NOMO-1 treated with dmso at 0.1 percent for 144 hours (cell line): ENCODE data around the gene SPP1.
"Not testable (repeated sequence)": the region's sequence is repeated elsewhere in the genome, so short reads cannot be mapped to it uniquely, and the experiment has no call there.

Experiments
- DNase-seq: peaks from one replicate; lab custom pipeline; 2025; ENCODE audit not compliant: unreplicated experiment; lab: John Stamatoyannopoulos, UW

The SPP1 gene

DNA sequence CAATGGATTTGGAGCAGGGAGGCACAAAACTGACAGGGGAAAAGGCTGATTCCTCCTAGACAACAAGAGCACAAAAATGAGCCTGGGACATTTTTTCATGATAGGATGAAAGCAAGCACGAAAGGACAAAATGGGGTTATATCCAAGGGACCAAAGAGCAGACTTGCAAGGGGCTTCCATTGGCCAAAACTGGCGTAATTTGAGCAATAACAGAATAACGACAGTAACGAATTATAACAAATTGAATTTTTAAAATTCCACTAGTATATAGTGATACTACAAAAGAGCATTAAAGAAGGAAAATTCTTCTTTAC, 10.3 kb downstream of the SPP1 start:
- DNase-seq: no peak

DNA sequence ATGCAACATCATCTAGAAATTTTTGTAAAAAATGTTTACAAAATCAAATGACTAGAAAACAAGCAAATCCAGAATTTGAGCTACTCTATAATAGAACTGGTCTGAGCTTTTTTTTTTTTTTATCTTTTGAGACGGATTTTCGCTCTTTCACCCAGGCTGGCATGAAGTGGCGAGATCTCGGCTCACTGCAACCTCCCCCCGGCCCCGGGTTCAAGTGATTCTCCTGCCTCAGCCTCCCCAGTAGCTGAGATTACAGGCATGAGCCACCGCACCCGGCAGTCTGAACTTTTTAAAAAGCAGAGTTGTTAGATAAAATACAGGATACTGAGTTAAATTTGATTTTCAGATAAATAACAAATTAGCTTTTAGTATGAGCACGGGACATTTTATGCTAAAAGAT, 11.0 kb downstream of the SPP1 start:
- DNase-seq: no peak

DNA sequence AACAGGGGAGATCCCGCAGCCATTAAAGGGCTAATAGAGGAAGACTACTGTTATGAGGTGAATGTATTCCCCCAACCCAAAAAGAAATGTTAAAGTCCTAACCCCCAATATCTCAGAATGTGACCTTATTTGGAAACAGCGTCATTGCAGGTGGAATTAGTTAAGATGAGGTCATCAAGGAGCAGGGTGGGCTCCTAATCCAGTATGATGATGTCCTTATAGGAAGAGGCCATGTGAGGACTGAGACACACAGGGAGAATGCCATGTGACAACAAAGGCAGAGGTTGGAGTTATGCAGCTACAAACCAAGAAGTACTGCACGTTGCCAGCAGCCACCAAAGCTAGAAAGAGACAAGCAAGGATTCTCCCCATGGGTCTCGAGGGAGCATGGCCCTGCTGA, 14.3 kb downstream of the SPP1 start:
- no peak for DNase-seq

DNA sequence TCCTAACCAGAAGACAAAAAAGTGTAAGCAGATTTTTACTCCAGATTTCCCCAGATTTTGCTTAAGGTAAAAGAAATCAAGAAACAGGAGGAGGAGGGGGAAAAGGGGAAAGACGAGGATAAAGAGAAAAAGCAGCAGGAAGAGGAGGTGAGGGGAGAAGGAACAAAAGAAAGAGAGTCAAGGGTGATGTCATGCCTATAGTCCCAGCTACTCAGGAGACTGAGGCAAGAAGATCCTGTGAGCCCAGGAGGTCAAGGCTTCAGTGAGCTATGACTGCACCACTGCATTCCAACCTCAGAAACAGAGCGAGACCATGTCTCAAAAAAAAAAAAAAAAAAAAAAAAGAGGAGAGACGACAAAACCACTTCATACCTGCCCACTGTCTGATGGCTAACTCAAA, 19.9 kb downstream of the SPP1 start:
- DNase-seq: no peak

DNA sequence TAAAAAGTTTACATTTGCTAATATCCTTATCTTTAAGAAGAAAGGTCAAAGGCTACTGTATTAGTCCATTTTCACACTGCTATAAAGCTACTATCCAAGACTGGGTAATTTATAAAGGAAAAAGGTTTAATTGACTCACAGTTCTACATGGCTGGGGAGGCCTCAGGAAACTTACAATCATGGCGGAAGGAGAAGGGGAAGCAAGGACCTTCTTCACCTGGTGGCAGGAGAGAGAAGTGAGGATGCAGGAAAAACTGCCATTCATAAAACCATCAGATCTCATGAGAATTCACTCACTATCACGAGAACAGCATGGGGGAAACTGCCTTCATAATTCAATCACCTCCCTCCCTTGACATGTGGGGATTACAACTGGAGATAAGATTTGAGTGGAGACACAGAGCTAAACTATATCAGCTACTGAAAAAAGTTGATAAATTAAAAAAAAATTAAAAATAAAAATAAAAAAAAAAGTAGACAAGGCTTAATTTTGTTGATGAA, 23.7 kb downstream of the SPP1 start:
- not testable (repeated sequence) for DNase-seq

DNA sequence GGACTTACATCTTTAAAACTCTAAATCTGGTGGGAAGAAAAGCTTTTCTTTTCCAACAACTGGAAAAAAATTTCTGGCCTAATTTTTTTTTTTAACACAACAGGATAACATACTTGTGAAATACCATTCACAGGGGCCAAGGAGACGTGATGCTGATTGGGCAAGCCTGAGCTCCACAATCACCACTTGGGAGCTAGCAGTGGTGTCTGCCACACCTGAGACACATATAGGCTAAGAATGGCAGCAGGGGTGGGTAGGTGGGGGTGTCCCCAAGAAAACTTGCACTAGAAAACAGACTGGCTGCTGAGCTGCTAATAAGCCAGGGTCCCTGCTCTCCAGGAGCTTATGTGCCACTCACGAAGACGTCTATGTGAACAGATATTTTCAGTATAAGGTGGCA, 26.4 kb downstream of the SPP1 start:
- no peak for DNase-seq

DNA sequence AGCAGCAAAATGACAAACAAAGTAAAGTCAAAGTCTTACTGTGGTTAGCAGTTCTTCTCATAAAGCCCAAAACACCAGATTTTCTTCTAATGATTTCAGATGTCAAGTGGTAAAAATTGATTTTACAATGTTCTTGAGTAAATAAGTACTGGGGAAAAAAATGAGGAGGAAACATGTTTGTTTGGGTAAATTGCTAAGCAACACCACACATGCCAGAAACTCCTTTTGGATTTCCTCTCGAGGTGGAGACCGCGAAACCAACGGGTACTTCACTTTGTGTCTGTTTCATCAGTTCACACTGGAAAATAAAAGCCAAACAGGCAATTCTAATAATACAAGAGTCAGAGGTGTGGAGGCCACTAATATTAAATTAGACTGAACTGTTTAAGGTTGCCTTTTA, 27.3 kb downstream of the SPP1 start:
- no peak for DNase-seq

DNA sequence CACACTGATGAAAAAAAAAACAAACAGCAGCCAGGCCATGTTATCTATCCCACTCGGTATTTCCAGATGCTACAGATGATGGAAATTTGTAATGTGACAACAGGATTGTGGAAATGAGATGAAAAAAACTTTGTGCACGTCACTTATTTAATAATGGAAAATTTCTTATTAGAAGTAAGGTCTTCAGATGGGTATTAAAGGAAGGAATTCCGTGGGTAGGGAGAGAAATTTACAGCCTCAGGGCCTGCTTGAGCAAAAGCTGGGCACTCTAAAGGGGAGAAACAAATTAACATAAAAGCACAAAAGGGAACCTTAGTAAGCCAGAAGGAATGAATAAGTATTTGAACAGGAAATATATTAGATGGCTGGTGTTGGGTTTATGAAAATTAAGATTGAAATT, 27.7 kb downstream of the SPP1 start:
- no peak for DNase-seq

DNA sequence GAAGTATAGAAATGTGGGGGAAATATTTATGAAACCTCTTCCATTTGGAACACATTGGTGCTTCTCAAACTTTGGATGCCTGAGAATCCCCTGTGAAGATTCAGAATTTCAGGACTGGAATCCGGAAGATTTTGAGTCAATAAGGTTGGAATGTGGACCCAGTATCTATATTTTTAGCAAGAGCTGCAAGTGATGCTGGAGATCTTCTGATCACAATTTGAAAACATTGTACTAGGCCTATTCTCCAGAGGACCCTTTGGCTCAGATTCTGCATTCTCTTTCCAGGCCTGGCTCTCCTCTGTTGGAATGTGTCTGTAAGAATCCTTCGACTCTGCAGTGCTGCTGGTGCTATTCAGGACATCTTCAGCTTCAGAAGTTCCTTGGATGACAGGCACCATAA, 29.6 kb downstream of the SPP1 start:
- no peak for DNase-seq

DNA sequence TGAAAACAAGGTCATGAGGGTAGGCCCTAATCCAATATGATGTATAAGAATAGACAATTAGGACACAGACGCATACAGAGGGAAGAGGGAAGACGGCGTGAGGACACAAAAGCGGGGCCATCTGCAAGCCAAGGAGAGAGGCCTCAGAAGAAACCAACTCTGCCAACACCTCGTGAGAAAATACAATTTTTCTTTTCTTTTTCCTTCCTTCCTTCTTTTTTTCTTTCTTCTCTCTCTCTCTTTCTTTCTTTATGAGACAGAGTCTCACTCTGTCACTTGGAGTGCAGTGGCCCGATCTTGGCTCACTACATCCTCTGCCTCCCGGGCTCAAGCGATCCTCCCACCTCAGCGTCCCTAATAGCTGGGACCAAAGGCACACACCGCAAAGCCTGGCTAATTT, 30.4 kb downstream of the SPP1 start:
- no peak for DNase-seq

DNA sequence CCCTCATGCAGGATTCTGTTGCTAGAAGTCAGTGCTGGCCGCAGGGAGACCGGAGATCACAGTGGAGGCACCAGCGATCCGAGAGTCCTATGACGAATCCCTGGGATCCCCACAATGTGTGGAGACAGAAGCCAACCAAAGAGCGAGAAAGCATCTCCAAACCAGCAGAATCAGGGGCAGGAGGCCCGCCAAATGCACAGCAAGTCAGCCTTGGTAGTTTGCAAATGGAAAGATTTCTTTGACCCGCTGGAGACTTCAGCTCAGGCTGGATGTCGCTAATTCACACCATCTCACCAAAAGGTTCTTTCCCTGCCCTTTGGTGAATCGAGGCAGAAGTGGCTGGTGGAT, 31.4 kb downstream of the SPP1 start:
- no peak for DNase-seq

DNA sequence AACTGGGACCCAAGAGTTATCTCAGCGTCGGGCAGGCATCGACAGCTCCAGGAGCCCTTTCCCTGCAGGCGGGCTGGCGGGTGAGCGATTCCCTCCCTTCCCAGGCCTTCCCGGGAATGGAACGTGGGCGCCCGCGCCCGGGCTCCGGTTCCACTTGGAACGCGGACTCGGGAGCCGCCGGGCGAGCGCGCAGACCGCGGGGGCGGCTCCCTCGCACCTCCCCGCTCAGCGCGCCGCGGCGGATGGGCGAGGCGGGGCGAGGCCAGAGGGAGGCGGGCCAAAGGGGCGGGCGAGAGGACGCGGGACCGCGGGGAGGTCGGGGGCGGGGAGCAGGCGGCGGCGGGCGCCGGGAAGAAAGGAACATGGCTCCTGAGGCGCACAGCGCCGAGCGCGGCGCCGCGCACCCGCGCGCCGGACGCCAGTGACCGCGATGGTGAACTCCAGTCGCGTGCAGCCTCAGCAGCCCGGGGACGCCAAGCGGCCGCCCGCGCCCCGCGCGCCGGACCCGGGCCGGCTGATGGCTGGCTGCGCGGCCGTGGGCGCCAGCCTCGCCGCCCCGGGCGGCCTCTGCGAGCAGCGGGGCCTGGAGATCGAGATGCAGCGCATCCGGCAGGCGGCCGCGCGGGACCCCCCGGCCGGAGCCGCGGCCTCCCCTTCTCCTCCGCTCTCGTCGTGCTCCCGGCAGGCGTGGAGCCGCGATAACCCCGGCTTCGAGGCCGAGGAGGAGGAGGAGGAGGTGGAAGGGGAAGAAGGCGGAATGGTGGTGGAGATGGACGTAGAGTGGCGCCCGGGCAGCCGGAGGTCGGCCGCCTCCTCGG, 32.0 kb downstream of the SPP1 start, which contains the start of gene PKD2:
Gene PKD2 (plus strand): TSS at position 332 of the 818 bp plus-strand sequence. CDS start 99 bp downstream, at position 431.
- peak; percentile 43 for DNase-seq

DNA sequence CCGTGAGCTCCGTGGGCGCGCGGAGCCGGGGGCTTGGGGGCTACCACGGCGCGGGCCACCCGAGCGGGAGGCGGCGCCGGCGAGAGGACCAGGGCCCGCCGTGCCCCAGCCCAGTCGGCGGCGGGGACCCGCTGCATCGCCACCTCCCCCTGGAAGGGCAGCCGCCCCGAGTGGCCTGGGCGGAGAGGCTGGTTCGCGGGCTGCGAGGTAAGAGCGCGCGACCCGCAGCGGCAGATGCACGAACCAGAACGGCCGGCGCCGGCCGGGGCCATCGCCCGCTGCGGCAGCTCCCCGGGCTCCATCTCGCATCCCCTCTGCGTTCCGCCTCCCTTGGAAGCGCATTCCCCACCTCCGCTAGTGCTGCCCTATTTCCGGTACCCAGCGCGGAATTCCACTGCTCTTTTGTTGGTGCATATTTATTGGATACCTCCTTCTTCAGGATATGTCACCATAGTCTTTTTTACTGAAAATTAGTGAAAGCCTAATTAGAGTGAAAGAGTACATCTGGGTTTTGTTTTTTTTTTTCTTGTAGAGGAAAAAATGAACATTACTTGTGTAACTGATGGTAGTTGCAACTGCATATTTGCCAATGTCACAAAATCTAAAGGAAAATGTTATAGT, 32.7 kb downstream of the SPP1 start:
- no peak for DNase-seq

DNA sequence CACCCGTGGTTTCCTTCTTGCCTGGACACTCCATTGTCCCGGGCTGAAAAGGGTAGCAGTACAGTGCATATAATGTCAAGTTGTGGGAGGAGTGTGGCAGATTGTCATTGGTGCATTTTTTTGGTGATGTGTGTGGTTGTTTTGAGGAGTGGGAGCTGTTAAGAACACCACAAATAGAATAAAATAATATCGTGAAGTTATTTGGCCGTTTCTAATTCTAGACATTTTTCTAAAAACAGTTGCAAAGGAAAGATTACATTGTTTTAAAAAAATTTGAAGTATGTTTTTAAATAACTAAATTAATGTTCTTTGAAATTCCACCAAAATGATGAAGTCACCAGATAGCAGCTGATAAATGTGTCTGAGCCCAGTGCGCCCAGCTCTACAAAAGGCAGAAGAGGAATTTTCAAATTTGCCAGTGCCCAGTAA, 33.2 kb downstream of the SPP1 start:
- DNase-seq: no peak

DNA sequence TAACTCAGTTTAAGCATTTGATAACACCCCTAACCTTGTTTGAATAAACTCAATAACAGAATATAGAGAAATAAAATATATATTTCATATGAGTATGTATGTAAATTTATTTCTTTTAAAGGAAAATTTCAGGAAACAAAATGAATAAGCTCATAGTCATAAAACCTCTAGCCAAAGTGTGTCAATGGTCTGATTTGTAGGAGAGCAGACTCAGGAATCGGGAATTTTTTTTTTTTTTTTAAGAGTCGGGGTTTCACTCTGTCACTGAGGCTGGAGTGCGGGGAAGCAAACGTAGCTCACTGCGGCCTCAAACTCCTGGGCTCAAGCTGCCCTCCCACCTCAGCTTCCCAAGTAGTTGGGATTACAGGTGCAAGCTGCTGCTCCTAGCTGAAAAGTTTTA, 34.4 kb downstream of the SPP1 start:
- DNase-seq: no peak

DNA sequence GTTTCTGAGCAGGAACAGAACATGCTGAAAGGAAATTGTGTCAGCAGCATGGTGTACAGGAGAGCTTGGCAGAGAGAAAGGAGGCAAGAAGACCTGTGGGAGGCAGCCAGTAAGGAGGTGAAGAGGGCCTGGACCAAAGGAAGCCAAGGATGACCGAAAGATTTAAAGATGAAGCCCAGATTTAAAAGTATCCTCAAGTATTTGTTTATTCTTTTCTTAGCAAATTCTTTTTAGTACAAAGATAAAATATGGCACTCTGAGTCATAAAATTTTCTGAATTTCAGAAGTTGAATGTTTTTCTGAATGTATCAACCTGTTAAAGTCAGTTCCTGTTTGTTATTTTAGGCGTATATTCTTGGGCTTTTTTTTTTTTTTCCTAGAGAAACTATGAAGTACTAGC, 35.5 kb downstream of the SPP1 start:
- DNase-seq: no peak

DNA sequence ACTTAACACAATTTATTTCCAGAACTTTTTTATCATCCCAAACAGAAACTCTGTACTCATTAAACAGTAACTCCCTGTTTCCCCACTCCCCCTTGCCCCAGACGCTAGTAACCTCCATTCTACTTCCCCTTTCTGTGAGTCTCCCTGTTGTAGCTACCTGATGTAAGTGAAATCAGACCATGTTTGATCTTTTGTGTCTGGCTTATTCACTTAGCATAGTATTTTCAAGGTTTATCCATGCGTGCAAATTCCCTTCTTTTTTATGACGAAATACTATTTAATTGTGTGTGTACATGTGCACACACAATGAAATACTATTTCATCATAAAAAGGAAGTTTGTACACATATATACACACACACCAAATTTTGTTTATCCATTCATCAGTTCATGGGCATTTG, 37.1 kb downstream of the SPP1 start:
- peak; percentile 65 for DNase-seq

DNA sequence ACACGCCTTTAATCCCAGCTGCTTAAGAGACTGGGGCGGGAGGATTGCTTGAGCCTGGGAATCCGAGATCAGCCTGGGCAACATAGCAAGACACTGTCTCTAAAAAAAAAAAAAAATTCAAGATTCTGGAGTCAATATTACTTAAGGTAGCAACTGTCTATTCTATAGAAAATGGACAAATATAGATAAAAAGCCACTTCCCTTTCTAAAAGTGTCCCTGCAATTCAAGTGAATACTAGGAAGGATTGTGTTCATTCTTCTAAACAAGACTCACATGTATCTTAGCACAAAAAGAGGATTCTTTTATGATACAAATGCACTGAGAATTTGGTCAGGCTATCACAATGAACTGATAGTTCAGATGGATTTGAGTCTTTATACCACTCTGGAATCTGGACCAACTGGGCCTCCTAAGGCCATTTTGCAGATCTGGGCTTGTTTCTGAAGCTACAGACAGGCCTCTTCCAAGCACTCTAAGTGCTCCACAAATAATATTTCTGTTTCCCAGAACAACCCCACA, 38.9 kb downstream of the SPP1 start:
- no peak for DNase-seq

DNA sequence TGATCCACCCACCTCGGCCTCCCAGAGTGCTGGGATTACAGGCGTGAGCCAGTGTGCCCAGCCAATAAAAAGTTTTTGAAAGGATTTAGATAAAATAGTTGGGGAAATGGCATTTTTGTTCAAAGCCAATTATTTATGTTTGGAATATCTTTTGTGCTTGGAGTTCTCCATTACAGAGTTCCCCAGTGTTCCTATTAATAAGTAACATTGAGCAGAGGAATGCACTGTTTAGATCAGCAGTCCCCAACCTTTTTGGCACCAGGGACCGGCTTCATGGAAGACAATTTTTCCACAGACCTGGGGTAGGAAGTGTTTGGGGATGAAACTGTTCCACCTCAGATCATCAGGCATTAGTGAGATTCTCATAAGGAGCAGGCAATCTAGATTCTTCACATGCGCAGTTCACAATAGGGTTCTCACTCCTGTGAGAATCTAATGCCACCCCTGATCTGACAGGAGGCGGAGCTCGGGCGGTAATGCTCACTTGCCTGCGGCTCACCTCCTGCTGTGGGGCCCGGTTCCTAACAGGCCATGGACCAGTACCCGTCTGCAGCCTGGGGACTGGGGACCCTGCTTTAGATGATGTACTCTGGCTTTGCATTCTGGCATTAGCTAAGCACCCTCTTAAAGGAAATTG, 40.3 kb downstream of the SPP1 start:
- DNase-seq: no peak

DNA sequence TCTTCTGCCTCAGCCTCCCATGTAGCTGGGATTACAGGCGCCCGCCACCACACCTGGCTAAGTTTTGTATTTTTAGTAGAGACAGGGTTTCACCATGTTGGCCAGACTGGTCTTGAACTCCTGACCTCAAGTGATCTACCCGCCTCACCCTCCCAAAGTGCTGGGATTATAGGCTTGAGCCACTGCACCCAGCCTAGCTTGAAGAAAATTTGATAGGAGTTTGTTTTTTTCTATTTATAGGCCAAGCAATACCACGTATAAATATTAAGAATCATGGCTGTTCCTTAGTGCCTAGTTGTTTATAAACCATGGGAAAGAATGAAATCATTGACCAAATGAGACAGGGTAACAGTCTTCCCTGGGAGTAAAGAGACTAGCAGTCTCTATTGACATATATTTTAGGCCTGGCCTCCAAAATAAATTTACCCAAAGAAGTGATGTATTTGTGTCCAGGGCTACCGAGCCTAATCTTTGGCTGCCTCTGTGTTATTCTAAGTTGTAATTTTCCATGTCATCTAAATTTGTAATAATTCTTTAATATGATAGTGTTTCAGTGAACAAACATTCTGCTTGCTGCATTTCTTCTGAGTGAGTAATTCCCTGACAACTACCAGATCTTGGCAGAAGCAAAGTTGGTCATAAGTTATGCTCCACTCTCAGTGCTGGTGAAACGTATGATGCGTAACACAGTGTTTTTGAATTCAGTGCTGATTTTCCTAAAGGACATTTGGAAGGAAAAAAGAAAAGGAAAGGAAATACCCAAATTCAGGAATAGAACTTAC, 42.2 kb downstream of the SPP1 start:
- no peak for DNase-seq

DNA sequence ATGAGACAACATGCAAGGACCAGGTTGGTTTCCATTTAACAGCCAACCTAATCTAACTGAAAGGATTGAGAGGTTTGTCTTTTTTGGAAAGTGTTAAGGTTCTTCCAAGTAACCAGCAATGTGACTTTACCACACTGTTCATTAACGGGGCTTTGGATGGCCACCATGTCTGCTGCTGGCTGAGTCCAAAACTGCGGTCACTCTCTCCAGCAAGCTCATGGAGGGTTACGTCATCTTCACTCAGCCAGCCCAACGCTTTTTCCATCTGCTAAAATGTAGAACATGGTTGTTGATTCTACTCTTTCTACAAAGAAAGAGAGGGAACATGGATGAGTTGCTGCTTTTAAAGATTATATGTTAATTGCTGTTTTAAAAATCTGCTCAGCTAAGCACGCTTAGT, 43.0 kb downstream of the SPP1 start:
- DNase-seq: no peak
